HG02970 (cell line): ENCODE results near the gene MSH5.
A peak's percentile ranks its signal among the peaks of the same experiment; 100 is the strongest.
"Not testable (repeated sequence)": the region's sequence is repeated elsewhere in the genome, so short reads cannot be mapped to it uniquely, and the experiment has no call there.

Experiments used
- ATAC-seq: cut with Tn5 transposase; IDR thresholded peaks from one replicate; pipeline ENCODE4 v1.9.1; 2021; ENCODE audit warnings: mild to moderate bottlenecking, moderate library complexity, moderate number of reproducible peaks; ENCODE audit not compliant: unreplicated experiment, low FRiP score

The MSH5 gene

DNA sequence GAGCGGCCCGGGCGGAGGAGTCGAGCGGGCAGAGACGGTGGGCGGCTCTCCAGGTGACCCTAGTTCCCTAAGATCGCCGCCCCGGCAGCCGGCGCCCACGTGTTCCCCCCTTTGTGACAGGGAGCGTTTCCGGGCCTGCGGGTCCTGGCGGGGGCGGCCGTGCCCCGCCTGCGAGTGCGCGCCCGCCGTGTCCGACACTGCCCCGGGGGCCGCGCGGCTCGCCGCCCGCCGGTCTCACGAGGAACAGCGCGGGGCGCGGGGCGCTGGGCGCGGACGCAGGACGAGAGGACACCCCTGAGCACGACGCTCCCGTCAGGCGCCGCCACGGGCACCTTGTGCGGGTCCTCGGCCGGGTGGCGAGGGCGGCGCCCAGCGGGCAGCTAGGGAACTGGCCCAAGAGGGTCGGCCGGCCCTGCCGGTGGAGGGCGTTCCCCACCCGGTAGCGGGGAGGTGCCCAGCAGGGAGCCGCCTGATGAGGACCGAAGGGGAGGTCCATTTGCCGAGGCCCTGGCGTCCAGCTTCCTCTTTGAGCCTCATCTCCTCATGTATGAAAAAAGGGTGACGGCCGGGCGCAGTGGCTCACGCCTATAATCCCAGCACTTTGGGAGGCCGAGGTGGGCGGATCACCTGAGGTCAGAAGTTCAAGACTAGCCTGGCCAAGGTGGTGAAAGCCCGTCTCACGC lies 56.0 kb downstream of the MSH5 start, which contains the start of gene VARS1:
Gene VARS1, minus strand, starts transcription at position 137 of the 683 bp plus-strand sequence. CDS start 535 bp downstream, outside the sequence.
- peak; percentile 77 for ATAC-seq

DNA sequence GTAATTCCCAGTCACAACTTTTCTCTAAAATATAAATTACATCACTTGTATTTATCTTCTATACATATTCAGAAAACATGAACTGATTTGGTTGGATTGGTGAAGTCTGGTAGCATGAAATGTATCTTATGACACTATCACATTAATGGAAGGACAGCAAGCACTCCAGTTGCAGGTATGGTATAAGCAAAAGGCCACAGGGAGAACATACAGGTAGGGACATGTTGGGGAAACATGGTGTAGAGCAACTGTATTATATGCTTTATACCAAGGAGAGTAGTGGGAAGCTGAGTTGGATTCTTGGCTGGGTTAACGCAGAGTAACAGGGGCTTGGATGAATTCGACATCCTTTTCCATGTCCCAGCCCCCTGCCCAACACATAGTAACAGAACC lies 57.2 kb downstream of the MSH5 start:
- ATAC-seq = no peak

DNA sequence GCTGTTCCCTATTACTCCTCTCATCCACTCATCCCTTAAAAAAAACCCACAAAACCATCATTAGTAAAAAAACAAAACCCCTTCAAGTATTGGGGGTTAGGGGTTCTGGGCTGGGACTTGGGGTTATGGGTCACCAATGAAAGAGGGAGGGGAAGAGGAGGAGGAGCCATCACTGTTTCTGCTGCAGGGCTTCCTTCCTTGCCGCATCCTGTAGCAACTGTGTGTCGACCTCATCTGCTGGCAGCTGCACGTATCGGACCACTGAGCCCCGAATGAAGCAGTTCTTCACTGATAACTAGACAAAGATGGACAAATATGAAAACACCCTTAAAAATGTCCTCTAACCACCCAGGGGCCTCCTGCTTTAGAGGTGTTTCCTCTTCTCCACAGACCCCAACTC lies 57.8 kb downstream of the MSH5 start:
- ATAC-seq = no peak

DNA sequence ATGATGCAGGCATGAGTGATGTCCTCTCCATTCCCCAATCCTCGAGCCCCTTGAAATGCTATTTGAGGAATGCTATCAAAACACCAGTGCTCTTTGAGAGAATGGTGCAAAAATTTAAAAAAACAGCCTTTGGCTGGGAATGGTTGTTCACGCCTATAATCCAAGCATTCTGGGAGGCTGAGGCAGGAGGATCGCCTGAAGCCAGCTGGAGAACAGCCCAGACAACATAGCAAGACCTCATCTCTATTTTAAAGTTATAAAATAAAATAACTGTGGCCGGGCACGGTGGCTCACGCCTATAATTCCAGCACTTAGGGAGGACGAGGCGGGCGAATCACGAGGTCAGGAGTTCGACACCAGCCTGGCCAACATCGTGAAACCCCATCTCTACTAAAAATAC lies 60.0 kb downstream of the MSH5 start:
- ATAC-seq = no peak

DNA sequence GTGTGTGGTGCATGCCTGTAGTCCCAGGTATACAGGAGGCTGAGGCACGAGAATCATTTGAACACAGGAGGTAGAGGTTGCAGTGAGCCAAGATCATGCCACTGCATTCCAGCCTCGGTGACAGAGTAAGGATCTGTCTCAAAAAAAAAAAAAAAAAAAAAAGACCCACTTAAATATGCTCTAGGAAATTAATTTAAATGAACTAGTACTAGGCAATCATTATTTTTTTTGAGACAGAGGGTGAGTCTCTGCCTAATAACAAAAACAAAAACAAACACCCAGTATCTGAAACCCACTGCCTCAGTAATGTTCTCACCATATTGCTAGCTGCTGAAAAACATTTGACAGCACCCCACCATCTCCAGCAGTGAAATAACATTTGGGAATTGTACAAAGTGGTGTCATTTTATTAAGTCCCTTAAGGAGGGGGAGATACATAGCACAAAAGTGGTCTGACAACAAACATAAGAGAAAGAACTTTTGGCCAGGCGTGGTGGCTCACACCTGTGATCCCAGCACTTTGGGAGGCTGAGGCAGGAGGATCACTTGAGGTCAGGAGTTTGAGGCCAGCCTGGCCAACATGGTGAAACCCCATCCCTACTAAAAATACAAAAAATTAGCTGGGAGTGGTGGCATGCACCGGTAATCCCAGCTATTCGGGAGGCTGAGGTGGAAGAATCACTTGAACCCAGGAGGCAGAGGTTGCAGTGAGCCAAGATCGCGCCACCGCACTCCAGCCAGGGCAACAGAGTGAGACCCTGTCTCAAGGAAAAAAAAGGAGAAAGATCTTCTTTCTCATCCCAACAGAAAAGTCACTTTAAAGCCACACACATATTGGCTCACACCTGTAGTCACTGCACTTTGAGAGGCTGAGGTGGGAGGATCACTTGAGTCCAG lies 61.5 kb downstream of the MSH5 start:
- not testable (repeated sequence) for ATAC-seq

DNA sequence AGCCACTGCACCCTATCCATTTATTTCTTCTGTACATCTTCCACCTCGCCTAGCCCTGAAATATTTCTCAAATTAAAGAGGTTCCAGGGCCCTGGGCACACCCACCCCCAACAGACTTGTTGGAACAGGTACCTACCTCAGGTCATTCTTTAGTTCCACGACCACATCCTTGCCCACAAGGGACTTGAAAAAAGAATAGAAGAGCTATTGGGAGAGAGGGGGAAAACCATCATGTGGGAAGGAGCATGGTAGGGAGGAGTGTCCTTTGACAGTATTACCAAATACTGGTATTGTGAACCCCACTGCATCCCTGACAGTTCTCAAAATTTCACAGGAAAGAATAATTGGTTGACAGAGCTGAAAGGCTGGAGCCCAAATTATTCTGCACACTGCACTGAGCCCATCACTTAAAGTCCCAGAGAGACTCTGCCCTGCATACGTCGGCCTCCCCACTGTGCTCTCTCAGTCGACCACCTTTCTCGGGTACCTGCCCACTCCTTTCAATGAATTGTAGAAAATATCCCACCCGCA lies 66.2 kb downstream of the MSH5 start:
- ATAC-seq = peak; percentile 21

DNA sequence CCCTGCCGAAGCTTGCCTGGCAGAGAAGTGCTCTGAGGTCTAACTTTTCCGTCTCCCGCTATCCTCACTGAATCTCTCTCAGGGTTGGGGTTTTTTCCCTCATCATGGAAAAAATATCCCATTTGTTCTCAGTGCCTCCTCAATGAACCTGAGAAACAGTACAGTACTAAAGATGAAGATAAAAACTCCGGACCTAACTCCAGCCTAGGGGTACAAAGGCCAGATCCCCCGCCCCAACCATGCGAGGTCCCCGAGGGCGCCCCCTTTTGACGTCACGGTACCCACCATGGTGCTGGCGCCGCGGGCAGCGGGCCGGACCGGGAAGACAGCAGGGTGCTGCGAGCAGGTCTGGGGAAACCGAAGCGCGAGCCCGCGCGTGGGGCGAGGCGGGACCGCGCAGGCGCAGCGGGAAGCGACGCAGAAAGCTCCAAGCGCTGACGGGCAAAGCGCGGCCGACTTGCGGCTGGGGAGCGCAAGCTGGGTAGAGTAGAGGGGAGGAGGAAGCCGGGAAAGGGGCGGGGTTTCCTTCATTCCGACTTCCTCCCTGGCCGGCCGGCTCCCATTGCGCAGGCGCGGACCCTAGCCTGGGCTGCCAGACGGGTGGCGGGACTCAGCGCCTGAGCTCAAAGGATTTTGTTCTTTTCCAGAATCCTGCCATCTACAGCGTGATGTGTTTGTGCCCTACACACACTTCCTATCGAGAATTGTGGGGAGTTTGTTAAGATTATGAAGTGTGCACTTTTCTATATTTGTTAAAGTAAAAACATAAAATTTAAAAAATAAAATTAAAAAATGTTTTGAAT lies 66.9 kb downstream of the MSH5 start, which contains the start of gene LSM2:
Gene LSM2, minus strand, starts transcription at position 497 of the 803 bp plus-strand sequence. Its CDS starts 209 bp downstream, at position 288.
- ATAC-seq = peak; percentile 85

DNA sequence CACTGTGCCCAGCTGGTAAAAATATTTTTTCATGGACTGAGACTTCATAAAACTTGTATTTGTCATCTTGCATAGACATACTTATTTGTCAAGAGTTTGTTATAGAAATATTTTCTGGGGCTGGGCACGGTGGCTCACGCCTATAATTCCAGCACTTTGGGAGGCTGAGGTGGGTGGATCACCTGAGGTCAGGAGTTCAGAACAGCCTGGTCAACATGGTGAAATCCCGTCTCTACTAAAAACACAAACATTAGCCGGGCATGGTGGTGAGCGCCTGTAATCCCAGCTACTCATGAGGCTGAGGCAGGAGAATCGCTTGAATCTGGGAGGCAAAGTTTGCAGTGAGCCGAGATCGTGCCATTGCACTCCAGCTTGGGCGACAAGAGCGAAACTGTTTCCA lies 68.8 kb downstream of the MSH5 start:
- not testable (repeated sequence) for ATAC-seq

DNA sequence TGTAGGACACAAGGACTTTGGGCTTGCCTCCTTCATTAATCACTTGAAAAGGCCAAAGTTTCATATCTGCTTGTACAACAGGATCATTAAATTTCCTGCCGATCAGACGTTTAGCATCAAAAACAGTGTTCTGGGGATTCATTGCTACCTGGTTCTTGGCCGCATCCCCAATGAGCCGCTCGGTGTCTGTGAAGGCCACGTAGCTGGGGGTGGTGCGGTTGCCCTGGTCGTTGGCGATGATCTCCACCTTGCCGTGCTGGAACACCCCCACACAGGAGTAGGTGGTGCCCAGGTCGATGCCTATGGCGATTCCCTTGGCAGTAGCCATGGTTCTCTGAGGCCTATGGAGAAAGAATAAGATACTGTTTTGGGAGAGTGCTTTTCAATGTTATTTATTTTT lies 71.8 kb downstream of the MSH5 start:
- ATAC-seq = no peak
